Fibroblast of upper back skin (primary cell): ENCODE measurements around the gene KCNQ1.

ENCODE experiments used
- DNase-seq: peaks from one replicate; pipeline ENCODE4 v3.0.0-alpha.2; 2013

Gene KCNQ1

DNA sequence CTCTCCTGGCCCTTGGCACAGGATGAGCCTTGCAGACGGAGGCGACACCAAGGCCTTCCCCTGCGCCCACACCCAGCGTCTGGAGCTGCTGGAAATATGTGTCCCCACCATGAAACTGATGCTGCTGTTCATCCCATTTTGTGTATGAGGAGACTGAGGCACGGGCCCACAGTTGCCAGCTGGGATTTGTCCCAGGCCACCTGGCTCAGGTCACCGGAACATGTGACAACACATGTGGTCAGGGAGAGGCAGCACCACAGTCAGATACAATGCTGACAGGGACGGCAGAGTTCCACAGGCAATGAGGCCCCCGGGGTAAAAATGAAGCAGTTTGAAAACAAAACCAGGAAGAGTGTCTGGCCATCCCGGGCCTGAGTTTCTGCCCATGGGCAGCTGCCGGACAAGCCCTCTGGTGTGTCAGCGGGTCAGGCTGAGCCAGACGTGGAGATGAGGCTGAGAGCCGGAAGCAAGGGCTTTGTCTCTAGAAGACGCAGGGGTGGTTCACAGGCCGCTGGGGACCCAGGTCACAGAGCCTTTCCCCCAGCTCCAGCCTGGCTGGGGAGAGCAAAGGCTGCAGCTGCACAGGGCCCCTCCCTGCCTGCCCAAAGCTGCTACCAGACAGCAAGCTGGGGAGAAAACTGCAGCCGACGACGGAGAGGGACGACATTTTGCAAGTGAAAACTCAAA, 360.0 kb downstream of the KCNQ1 start:
- no peak for DNase-seq

DNA sequence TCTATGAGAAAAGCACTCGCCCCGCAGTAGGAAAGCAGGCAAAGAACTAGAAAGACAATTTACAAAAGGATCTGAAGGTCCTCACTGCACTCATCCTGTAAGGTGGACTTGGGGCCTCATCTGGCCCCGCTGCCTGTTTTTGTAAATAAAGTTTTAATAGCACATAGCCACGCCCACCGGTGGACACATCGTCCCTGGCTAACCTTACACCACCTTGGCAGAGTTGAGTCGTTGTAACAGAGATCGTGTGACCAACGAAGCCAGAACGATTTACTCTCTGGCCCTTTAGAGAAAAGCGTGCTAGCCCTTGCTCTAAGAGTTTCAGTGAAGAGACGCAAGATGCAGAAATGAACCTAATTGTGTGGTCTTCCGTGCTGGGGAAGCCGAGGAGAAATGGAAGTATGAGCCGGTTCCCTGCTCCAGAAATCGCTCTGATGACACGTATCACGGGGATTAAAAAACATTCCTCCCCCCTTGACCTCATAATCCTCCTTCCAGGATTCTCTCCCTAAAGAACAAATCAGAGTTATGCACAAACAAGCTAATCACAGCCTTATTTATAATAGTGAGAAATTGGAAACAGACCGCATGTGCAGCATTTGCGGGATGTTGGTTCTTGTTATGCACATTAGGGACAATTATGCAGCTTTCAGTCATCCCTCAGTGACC, 360.7 kb downstream of the KCNQ1 start:
- no peak for DNase-seq

DNA sequence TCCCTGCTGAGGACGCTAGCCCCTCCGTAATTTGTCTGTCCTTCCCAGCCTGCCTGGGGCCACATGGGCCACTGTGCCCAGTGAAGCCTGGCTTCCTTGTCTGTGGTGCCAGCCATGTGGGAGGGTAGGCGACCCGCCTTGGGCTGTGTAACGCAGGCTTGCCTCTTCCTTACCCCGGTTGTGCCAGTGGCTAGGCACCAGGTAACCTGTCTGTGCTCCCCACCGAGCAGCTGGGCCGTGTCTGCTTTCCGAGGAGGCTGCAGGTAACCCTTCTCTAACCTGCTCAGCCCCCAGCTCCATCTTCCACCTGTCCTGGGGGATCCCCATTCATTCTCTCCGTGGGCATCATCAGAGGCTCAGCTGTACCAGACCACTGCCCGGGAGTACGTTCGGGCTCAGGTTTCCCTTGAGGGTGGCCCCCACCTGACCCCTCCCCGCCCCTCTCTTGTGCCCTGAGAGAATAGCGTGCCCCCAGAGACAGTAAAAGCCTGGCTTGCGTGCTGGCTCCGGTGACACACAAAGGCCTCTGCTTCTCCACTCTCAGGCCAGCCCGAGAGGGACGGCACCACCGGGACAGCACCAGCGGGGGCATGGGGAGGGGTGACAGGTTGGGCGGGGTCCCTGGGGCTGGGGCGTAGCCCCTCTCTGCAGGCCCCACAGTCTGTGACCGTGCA, 361.7 kb downstream of the KCNQ1 start:
- DNase-seq: no peak

DNA sequence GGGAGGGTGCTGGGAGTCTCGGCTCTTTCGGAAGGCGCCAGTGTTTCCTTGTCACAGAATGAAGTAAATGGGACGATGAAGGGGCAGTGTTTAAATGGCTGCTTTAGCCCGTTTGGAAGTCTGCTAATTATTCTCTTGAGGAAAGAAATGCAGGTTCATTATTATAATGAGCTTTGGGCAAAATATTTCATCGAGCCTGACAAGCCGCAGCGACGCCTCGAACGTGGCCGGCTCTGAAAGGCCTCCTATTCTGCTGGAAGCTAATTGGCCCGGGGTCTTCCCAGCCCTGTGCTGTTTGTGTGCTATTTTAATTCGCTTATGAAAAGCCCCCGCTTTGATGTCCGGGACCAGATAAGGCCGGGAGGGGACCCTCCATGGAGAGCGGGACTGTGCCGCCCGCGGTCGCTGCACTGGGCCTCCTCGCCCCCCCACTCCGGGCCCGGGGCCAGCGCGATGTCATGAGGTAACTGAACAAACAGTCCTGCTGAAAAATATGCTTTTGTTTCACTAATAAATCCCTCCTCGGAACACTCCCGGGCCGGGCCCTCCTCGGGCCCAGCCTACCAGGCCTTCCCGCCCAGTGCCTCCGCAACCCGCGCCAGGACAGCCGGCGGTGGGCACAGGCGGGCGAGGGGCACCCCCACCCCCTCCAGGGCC, 362.3 kb downstream of the KCNQ1 start:
- DNase-seq: peak; percentile 13

DNA sequence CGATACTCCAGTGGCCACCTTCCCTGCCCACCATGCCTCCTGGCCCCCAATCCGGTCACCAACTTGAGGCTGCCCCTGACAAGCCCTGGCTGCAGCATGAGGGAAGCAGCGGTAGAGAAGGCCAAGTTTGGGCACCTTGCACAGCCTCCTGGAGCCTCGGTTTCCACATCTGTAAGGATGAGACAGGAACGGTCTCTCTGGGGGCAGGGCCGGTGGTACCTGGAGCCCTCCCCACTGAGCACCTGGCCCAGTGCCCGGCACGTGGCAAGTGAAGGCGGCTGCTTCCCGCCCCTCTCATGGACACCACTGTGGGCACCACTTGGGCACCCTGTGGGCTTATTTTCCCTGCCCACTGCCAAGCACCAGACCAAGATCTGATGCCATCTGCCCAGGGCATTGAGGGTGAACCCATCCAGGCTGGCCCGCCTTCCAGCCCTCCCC, 363.0 kb downstream of the KCNQ1 start:
- no peak for DNase-seq

DNA sequence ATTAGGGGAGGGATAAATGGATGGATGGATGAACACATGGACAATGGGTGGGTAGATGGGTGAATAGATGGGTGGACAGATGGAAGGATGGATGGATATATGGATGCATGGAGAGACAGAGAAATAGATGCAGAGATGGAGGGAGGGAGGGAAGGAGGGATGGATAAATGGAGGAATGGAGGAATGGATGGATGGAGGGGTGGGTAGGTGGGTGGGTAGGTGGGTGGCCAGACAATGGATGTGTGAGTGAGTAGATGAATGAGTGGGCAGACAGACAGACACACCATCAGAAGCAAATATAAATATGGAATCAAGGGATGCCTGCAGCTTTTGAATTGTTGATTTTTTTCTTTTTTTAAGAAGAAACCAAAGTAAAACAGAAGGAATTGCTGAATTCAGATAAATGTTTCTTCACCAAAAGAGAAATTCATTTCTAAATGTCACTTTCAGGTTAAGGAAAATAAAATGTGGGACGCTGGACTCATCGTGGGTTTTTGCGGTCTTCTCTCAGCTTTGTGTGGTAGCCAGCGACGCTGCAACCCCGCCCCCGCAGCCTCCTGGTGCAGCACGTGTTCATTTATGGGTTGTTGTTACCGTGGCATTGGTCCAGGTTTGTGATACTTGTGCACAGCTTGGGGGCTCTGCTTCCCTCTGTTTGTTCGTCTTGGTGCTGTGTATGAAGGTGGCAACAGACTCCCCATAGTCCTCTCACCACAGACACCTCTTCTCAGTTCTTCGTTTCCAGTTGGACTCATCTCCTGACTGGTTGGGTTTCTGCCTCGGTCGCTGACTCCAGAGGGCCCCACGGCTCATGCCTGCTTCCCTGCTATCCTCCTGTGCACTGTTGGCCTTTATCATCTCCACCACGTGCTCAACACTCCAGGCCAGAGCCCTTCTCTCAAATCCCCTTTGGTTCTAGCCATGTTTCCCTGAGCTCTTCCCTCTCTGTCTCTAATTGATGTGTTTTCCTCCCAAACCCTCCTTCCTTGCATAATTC, 364.3 kb downstream of the KCNQ1 start:
- no peak for DNase-seq

DNA sequence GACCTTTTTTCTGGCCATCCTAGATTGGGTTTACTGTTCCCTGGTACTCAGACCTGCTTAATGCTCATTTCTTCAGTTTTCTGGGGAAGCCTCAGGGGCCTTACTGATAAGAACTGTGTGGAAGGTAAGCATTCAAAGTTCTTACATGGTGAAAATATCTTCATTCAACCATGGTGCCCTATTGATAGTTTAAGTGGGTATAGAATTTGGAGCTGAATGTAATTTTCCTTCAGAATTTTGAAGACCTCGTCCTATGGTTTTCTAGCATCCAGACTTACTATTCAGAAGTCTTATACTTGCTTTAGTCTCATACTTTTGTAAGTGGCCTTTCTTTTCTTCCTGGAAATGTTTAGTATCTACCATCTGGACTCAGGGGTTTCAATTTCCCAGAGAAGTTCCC, 365.0 kb downstream of the KCNQ1 start:
- DNase-seq: no peak

DNA sequence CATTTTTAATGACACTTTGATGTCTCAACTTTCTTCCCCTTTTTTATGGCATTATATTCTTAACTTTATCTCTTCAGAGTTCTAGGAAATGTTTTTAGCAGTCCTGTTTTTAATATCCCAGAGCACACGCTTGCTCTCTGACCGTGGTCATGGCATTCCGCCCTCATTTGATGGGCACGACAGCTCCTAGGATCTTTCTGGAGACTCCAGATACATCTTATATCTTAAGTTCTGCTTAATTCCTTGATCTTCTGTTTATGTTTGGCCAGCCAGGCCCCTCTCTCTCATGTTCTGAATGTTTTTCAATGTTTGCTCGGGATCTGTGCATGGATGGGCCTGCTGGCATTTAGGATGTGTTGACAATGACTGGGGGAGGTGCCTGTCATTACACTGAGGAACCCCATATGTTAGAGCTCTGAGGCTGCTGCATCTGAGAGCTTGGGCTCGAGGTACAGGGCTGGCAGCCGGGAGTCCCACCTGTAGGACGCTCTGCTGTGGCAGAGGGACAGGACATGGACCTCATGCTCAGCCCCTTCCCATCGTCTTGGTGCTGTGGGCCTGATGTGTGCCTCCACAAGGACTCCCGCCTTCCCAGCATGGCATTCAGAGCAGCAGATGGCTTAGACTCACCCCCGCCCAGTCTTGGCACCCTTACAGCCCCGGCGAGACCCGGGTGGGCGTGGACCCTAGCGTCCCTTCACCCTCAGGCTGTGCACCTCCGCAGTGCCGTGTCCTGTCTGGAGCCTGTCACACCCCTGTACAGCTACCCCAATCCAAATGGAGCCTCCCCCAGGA, 365.8 kb downstream of the KCNQ1 start:
- DNase-seq: no peak

DNA sequence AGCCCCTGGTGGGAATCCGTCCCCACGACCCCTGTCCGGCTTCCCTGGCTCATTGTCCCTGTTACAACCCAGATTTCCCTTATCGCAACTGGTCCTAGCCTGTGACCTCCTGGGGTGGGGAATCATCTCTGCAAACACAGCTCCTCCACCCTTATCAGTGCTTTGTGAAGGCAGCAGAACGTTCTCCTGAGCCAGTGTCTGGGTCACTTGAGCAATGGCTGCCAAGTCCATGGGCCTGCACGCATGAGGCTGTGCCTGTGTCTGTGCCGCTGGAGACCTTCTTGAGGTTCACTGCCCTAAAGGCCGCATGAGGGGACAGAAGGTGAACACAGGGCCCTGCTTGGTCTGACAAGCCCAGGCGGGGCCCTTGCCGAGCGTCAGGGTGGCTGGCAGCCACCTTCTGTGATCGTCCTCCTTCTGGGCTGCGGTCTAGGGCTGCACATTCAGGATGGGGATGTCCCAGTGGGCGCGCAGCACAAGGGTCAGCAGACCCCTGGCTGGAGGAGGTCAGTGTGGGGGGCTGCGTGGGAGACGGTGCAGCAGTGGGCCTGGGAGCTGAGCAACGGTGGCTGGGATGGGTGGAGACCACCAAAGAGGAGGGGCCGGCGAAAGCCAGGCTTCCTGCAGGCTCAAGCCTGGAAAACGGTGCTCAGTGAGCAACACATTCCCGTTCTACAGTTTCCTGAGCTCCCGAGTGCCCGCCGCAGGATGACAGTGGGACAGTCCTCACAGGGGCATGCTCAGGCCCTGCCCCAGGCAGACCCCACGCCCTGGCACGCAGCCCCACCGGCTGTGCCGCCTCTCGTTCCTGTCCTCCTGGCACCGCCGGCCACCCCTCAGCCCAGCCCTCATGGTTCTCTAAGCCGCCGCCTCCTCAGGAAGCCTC, 366.6 kb downstream of the KCNQ1 start:
- no peak for DNase-seq

DNA sequence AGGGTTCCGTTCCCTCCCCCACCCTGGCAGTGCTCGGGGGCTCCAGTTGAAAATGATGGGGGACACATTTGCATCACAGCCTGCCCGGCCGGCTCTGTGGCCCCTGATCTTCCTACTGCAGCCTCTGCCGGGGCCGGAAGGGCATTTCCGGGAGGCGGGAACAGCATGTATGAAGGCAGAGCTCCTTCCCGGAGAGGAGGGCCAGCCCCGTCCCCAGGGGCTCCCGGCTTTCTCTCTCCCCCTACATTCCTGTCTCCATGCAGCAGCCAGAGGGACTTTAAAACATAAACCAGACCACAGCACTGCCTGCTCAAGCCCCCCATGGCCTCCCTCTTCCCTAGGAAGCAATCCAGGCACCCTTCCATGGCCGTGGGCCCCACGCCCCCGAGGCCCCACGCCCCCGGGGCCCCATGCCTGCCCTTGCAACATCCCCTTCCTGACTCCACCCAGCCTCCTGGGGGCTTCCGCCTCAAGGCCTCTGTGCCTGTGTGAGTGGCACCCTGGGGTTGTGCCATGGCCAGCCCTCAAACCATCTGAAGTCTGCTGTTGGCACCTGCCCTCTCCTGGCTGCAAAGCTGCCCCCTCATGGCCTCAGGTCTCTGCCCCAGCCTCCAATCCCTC, 367.7 kb downstream of the KCNQ1 start:
- peak; percentile 52 for DNase-seq

DNA sequence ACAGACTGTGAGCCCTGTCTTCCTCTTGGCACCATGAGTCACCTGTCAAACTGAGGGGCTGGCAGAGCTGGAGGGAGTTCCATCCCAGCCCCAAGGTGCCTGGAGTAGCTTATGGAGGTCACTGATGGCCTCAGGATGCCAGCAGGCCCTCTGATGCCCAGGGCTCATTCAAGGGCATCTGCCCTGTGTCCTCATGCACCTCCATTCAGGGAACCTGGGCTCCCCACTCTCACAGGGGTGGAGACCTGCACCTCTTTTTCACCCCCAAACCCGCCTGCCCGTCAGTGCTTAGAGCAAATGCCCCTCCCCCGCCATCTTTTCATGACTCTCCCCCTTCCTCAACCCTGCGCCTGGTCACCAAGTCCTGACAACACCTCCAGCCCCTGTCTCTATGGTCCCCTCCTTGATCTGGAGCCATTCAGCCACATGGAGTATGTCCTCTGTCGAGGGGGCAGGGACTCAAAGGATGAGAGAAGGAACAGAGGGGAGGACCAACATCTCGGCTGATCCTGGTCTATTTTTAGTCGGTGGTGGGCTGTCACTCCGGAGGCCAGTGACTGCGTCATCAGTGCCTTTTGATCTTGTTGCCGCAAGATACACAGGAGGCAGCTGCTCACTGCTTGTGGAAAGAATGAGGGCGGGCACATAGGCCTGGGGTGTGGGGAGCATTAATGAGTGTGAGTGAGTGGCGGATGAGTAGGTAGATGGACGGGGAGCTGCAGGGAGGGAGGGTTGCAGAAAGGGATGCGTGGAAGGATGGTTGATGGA, 368.5 kb downstream of the KCNQ1 start:
- DNase-seq: peak; percentile 75

DNA sequence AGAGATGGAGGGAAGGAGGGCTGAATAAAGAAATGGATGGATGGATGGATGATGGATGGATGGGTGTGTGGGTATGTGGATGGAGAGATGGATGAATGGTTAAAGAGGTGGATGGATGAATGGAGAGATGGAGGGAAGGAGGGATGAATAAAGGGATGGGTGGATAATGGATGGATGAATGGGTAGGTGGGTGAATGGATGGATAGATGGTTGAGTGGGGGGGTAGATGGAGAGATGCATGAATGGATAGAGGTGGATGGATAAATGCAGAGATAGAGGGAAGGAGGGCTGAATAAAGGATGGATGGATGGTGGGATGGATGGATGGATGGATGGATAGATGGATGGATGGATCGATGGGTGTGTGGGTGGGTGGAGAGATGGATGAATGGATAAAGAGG, 369.2 kb downstream of the KCNQ1 start:
- no peak for DNase-seq

DNA sequence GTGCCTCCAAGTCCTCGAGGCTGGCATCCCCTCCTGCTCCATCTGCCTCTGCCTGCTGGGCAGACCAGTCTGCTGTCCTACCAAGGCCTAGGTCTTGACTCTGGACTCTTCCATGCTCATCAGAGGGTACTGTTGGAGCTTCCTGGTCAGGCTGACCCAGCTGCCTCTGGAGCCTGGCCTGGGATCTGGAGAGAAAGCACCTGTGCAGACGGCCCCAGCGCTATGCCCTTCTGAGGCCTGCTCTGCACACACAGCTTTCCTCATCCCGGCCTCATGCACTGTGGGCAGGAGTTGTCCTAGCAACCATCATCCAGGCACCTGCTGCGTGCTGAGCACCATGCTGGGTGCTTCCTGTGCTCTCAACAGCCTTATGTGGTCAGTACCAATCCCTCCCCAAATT, 369.9 kb downstream of the KCNQ1 start:
- DNase-seq: no peak

DNA sequence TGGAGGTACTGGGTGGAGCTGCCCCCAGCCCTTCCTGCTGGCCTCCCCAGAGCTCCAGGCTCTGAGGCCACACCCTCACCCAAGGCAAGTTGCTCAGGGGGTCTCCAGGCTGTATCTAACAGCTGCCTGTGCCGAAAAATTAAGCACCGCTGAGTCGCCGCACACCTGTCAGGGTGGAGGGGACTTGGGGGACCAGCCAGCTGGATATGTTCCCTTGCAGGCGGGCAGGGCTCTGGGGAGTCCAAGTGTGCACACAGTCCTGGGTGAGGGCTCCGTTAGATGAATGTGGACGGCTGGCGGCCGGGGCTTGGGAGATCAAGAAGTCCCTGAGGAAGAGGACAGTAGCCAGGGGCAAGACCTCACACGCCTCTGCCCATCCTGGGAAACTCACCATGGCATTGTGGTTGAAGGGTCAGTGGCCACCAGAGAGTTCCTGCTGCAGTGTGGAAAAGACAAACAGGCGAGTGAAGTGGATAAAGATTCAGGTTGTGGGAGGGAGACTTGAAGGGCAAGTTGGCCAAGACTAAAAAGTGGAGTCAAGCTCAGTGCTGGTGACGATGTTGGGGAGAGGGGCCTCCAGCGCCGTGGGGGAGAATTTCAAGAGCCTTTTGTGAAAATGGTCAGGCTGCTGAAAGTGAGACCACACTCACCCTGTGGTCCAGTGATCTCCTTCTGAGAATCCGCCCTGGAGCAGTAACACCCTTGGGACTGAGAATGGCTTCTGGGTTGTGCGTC, 371.1 kb downstream of the KCNQ1 start:
- no peak for DNase-seq

DNA sequence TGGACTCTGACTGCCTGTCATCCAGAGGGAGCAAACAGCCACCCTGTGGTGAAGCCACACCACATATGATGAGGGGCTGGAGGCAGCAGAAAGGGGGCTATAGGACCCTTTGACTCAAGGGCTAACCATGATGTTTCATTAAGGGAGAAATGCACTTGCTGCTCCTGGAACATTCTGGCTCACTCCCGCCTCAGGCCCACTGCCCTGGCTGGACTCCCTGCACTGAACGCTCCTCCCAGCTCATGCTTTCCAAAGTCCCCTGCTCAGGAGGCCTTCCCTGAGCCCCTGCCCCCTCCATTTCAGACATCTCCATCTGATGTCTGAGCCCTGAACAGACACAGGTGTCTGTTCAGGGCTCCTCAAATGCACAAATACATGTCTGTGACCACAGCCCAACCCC, 371.7 kb downstream of the KCNQ1 start:
- DNase-seq: no peak

DNA sequence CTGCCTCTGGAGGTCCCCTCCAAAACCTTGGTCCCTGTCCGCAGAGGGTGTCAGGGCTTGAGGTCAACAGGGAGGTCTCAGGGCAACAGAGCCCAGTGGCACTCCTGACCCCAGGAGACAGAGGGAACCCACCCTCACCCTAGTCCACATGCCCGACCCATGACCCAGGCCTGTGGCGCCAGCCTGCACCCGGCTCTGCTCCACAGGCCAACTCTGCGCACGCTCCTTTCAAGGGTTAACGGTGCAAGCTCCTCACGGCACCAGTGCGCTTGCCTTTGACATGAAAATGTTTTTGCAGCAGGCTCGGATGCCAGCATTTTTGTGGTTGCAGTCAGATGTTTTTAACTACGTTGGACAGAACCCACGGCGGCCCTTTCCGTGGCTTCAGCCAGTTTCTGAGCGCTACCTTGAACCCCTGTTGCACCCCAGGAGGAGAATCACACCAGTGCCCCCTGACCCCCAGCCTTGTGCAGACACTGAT, 372.2 kb downstream of the KCNQ1 start:
- DNase-seq: peak; percentile 83

DNA sequence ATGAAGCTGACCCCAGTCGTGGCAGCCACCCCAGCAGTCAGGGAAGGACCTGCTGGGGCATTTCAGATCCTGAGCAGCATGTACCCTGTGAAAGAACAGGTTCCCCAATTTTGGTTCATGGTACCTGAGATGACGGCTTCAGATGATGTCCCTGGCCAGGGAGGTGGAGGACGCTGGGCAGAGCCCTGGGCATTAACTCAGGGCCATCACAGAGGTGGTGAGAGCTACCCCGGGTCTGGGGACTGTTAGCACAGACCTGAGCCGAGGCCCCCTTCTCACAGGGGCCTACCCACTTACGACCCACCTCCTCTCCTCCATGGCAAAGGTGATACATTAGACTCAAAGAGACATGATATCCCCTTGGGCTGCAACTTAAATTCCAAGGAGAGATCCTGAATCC, 372.6 kb downstream of the KCNQ1 start:
- DNase-seq: no peak

DNA sequence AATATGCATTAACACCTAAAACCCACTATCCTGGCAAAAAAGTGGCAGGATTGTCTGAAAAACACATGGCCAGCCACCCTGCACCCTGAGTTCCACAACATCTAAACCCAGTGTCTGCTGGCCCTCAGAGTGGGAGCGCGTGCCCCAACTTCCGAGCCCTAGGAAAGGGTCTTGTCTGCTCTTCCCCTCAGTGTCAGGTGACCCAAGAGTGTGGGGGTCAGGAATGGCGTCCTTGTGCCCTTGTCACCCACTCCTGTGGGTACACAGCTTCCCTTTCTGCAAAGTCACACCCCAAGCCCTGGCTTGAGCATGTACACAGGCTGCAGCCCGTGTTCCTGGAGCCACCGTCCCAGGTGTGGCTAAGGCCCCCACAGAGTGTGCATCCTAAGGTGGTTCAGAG, 373.2 kb downstream of the KCNQ1 start:
- no peak for DNase-seq
